Stomach (tissue), 4 donors: Measurements from ENCODE around the gene ELOVL7.

Source experiments
- EP300 ChIP-seq: sonication (generic); formaldehyde crosslinking; IDR thresholded peaks from one replicate; pipeline ENCODE4 v1.6.1; 2017; ENCODE audit warnings: antibody characterized with exemption
- POLR2A ChIP-seq, 4 donors: fragments of 450-650 bp; IDR thresholded peaks; one replicate each; pipeline ENCODE4 v1.6.1; 2016; ENCODE audit warnings: antibody characterized with exemption in 4 of 4, control low read depth in 2 of 4, mild to moderate bottlenecking in 1 of 4, moderate library complexity in 1 of 4
- TF ChIP-seq, protein P1 (sequence below), 7 experiments: fragments of 450-650 bp in 4 of 7; fragments of 200-600 bp in 3 of 7; sonication (generic) in 3 of 7; IDR thresholded peaks; one replicate each; pipeline ENCODE4 v1.5.1; 2016 to 2019; ENCODE audit warnings: antibody characterized with exemption in 7 of 7, control low read depth in 2 of 7, mild to moderate bottlenecking in 1 of 7

DNA sequence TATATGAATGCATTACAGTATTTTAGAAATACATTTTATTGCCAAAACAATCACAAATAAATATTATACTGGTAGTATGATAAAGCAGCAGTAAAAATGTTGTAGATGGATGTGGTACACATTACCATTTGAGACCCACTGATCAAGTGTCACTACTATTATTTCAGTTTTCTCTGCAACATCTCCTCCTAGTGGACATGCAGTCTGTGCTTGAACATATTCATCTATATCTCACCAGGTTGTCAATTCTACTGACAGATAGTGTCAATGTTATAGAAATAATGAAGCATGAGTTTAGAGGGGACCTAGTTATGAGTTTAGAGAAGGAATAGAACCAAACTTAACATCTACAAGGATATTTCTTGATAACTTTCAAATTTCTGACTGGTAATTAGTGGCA lies 39.2 kb upstream of the ELOVL7 start:
- TF ChIP-seq, protein P1, sequence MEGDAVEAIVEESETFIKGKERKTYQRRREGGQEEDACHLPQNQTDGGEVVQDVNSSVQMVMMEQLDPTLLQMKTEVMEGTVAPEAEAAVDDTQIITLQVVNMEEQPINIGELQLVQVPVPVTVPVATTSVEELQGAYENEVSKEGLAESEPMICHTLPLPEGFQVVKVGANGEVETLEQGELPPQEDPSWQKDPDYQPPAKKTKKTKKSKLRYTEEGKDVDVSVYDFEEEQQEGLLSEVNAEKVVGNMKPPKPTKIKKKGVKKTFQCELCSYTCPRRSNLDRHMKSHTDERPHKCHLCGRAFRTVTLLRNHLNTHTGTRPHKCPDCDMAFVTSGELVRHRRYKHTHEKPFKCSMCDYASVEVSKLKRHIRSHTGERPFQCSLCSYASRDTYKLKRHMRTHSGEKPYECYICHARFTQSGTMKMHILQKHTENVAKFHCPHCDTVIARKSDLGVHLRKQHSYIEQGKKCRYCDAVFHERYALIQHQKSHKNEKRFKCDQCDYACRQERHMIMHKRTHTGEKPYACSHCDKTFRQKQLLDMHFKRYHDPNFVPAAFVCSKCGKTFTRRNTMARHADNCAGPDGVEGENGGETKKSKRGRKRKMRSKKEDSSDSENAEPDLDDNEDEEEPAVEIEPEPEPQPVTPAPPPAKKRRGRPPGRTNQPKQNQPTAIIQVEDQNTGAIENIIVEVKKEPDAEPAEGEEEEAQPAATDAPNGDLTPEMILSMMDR (IDR thresholded peaks at IDR 0.05): peak in 2 of 7 experiments; percentile 8 to 22
- TF ChIP-seq EP300 (no peak), POLR2A (IDR thresholded peaks at IDR 0.05) (no peak)
